ENCODE data around the gene MISP.

MISP gene

DNA sequence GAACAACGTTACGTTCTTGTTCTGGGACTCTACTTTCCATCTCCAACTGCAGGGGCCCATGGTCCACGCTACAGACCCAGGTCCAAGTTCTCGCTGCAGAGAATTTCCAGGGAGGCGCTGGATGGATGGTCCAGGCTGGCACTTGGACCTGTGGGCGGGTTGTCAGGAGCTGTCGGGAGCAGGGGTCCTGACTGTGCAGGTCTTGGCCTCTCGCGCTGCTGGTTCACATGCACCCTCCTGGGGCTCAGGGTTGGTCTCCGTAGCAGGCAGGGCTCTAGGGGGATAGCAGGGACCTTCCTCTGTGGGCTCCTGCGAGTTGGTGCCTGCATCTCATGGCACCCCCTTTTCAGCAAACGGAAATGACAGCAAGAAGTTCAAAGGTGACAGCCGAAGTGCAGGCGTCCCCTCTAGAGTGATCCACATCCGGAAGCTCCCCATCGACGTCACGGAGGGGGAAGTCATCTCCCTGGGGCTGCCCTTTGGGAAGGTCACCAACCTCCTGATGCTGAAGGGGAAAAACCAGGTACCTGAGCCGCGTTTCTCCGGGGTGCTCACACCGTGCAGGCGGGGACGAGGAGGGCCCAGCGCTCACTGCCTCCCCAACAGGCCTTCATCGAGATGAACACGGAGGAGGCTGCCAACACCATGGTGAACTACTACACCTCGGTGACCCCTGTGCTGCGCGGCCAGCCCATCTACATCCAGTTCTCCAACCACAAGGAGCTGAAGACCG, 52.9 kb downstream of the MISP start:
- no CpG with 5 or more reads among the region's 31 CpGs for WGBS (ENCODE audit: extremely low coverage, insufficient coverage, insufficient read length)
- no peak for DNase-seq
- H2AFZ ChIP-seq (ENCODE audit: insufficient read depth, low read length, poor library complexity) = no peak overlapping the region
- H3K18ac ChIP-seq (ENCODE audit: low read length) = no peak overlapping the region
- peaks cover 93 to 94% of the 10 kb centered on the region in 2 experiments for H3K36me3 ChIP-seq (ENCODE audit: control insufficient read depth in 1 of 2, insufficient read depth in 2 of 2, low read length in 2 of 2)
- no peak overlapping the region for H3K14ac ChIP-seq (ENCODE audit: low read length)
- H2BK12ac ChIP-seq (ENCODE audit: low read length) = no peak overlapping the region
- no peak overlapping the region for H3K9ac ChIP-seq (ENCODE audit: low read length)
- no peak overlapping the region for H3K4me2 ChIP-seq (ENCODE audit: low read length)
- H3K4me3 ChIP-seq (ENCODE audit: low read depth, low read length) = no peak overlapping the region
- H4K91ac ChIP-seq (ENCODE audit: low read depth, low read length) = no peak overlapping the region
- H4K12ac ChIP-seq (ENCODE audit: low read depth, low read length) = no peak overlapping the region
- no peak overlapping the region for H3K27ac ChIP-seq (ENCODE audit: low read depth, low read length)
- peaks cover 56% of the 10 kb centered on the region for H3K79me2 ChIP-seq (ENCODE audit: control insufficient read depth, insufficient read depth, low read length, poor library complexity)
- H3K4me1 ChIP-seq (ENCODE audit: control insufficient read depth in 1 of 2, insufficient read depth in 2 of 2, low read length in 2 of 2) = peaks cover 25 to 28% of the 10 kb centered on the region in 2 experiments
- H4K8ac ChIP-seq (ENCODE audit: low read depth, low read length) = no peak overlapping the region
- H3K4ac ChIP-seq (ENCODE audit: low read depth, low read length) = peak overlapping the region; percentile 97
- H3K27me3 ChIP-seq (ENCODE audit: insufficient read depth, low read length) = no peaks in the 10 kb centered on the region
- no peak overlapping the region for H3K23ac ChIP-seq (ENCODE audit: low read length)
- H3K9me3 ChIP-seq (ENCODE audit: insufficient read depth, low read depth, low read length) = peaks cover 3% of the 10 kb centered on the region
- H2BK5ac ChIP-seq (ENCODE audit: low read depth, low read length, poor library complexity) = no peak overlapping the region
- peaks cover 7% of the 10 kb centered on the region for H3K79me1 ChIP-seq (ENCODE audit: low read length)
- no peak overlapping the region for H2BK120ac ChIP-seq (ENCODE audit: insufficient read depth, low read length, poor library complexity)
- H2AK5ac ChIP-seq (ENCODE audit: low read length) = no peak overlapping the region

DNA sequence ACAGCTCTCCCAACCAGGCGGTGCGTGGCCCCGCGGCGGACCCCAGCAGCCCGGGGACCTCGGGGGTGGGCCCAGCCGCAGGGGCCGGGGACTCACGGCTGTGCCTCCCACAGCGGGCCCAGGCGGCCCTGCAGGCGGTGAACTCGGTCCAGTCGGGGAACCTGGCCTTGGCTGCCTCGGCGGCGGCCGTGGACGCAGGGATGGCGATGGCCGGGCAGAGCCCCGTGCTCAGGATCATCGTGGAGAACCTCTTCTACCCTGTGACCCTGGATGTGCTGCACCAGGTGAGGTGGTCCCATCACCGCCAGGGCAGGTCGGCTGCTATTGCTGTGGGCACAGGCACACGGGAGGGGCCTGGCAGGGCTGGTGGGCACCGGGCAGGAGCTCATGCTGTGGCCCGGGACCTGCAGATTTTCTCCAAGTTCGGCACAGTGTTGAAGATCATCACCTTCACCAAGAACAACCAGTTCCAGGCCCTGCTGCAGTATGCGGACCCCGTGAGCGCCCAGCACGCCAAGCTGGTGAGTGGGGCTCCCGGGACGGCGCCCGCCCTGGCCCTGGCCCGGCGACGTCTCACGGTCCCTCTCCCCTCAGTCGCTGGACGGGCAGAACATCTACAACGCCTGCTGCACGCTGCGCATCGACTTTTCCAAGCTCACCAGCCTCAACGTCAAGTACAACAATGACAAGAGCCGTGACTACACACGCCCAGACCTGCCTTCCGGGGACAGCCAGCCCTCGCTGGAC, 53.7 kb downstream of the MISP start:
- no peak overlapping the region for H2AK5ac ChIP-seq (ENCODE audit: low read length)
- no peak overlapping the region for H3K14ac ChIP-seq (ENCODE audit: low read length)
- peaks cover 95 to 96% of the 10 kb centered on the region in 2 experiments for H3K36me3 ChIP-seq (ENCODE audit: control insufficient read depth in 1 of 2, insufficient read depth in 2 of 2, low read length in 2 of 2)
- no peak overlapping the region for H4K12ac ChIP-seq (ENCODE audit: low read depth, low read length)
- peaks cover 22% of the 10 kb centered on the region in 2 experiments for H3K4me1 ChIP-seq (ENCODE audit: control insufficient read depth in 1 of 2, insufficient read depth in 2 of 2, low read length in 2 of 2)
- peak overlapping the region; percentile 97 for H3K4ac ChIP-seq (ENCODE audit: low read depth, low read length)
- H3K9ac ChIP-seq (ENCODE audit: low read length) = no peak overlapping the region
- H2BK12ac ChIP-seq (ENCODE audit: low read length) = no peak overlapping the region
- H3K18ac ChIP-seq (ENCODE audit: low read length) = no peak overlapping the region
- WGBS (ENCODE audit: extremely low coverage, insufficient coverage, insufficient read length) = no CpG with 5 or more reads among the region's 53 CpGs
- H4K8ac ChIP-seq (ENCODE audit: low read depth, low read length) = no peak overlapping the region
- H3K79me2 ChIP-seq (ENCODE audit: control insufficient read depth, insufficient read depth, low read length, poor library complexity) = peaks cover 49% of the 10 kb centered on the region
- no peak overlapping the region for H2AFZ ChIP-seq (ENCODE audit: insufficient read depth, low read length, poor library complexity)
- peaks cover 3% of the 10 kb centered on the region for H3K9me3 ChIP-seq (ENCODE audit: insufficient read depth, low read depth, low read length)
- DNase-seq = no peak
- H4K91ac ChIP-seq (ENCODE audit: low read depth, low read length) = no peak overlapping the region
- no peak overlapping the region for H2BK5ac ChIP-seq (ENCODE audit: low read depth, low read length, poor library complexity)
- H3K27ac ChIP-seq (ENCODE audit: low read depth, low read length) = no peak overlapping the region
- no peak overlapping the region for H3K4me3 ChIP-seq (ENCODE audit: low read depth, low read length)
- H3K4me2 ChIP-seq (ENCODE audit: low read length) = no peak overlapping the region
- H3K79me1 ChIP-seq (ENCODE audit: low read length) = peaks cover 2% of the 10 kb centered on the region
- H2BK120ac ChIP-seq (ENCODE audit: insufficient read depth, low read length, poor library complexity) = no peak overlapping the region
- no peak overlapping the region for H3K23ac ChIP-seq (ENCODE audit: low read length)
- no peaks in the 10 kb centered on the region for H3K27me3 ChIP-seq (ENCODE audit: insufficient read depth, low read length)

DNA sequence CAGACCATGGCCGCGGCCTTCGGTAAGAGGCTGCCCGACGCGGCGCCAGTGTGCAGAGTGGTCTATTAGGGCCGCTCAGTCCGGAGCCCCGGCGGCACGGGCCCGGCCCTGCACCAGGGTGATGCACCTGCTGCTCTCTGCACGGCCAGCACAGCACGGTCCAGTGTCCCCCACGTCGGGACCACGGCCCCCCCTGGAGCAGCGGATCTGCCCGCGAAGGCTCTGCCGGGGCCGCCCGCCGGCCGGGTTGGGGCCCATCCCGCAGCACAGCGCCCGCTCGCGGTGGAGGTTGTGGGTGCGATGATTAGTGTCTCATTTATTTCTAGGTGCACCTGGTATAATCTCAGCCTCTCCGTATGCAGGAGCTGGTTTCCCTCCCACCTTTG, 54.2 kb downstream of the MISP start:
- Histone ChIP-seq H4K12ac (ENCODE audit: low read depth, low read length) (no peak overlapping the region), H3K4me3 (ENCODE audit: low read depth, low read length) (no peak overlapping the region), H3K4me2 (ENCODE audit: low read length) (no peak overlapping the region), H3K23ac (ENCODE audit: low read length) (no peak overlapping the region), H2BK120ac (ENCODE audit: insufficient read depth, low read length, poor library complexity) (no peak overlapping the region), H4K91ac (ENCODE audit: low read depth, low read length) (no peak overlapping the region), H3K9ac (ENCODE audit: low read length) (no peak overlapping the region), H2AK5ac (ENCODE audit: low read length) (no peak overlapping the region), H3K14ac (ENCODE audit: low read length) (no peak overlapping the region), H2BK12ac (ENCODE audit: low read length) (no peak overlapping the region), H4K8ac (ENCODE audit: low read depth, low read length) (no peak overlapping the region), H3K79me2 (ENCODE audit: control insufficient read depth, insufficient read depth, low read length, poor library complexity) (peaks cover 46% of the 10 kb centered on the region), H2BK5ac (ENCODE audit: low read depth, low read length, poor library complexity) (no peak overlapping the region), H3K36me3 (ENCODE audit: control insufficient read depth in 1 of 2, insufficient read depth in 2 of 2, low read length in 2 of 2) (peaks cover 97 to 98% of the 10 kb centered on the region in 2 experiments), H3K27ac (ENCODE audit: low read depth, low read length) (no peak overlapping the region), H3K27me3 (ENCODE audit: insufficient read depth, low read length) (no peaks in the 10 kb centered on the region), H3K79me1 (ENCODE audit: low read length) (peaks cover 2% of the 10 kb centered on the region), H3K4ac (ENCODE audit: low read depth, low read length) (peak overlapping the region; percentile 97), H3K9me3 (ENCODE audit: insufficient read depth, low read depth, low read length) (peaks cover 3% of the 10 kb centered on the region), H3K18ac (ENCODE audit: low read length) (no peak overlapping the region), H2AFZ (ENCODE audit: insufficient read depth, low read length, poor library complexity) (no peak overlapping the region), H3K4me1 (ENCODE audit: control insufficient read depth in 1 of 2, insufficient read depth in 2 of 2, low read length in 2 of 2) (peaks cover 18 to 19% of the 10 kb centered on the region in 2 experiments)
- DNase-seq = no peak
- no CpG with 5 or more reads among the region's 33 CpGs for WGBS (ENCODE audit: extremely low coverage, insufficient coverage, insufficient read length)

DNA sequence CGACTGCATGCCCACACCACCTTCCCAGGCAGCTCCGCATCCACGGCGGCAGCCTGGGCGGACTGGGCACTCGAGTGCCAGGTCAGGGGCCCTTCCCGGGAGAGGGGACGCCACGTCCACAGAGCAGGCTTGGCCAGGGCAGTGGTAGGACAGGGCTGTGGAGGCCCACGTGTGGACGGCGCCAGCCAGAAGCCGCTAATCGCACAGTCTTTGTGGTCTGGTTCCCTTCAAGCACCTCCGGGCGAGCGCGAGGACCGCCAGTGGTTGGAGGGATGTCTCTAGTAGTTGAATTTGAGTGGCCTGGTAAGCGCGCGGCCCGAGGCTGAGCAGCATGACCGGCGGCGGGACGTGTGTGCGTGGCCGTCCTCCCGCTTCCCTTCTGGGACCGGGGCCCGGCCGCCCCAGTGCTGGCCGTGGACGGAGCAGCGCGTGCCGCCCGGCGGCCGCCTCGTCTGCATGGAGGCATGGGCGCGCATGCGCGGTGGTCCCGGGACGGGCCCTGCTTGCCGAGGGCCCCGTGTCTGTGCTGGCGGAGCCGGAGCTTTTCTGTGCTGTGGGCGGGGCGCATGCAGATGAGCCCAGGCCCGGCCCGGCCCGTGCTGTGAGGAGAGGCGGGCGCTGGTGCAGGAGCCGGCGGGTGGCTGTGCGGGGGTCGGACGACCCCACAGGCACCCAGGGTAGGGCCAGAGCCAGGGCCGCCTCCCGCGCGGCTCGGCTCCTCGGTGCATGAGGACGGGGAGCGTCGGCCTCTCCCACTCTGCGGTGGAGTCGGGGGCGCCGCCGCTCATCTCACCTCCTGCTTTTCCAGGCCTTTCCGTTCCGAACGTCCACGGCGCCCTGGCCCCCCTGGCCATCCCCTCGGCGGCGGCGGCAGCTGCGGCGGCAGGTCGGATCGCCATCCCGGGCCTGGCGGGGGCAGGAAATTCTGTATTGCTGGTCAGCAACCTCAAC, 55.0 kb downstream of the MISP start:
- Histone ChIP-seq H3K23ac (ENCODE audit: low read length) (no peak overlapping the region), H2BK5ac (ENCODE audit: low read depth, low read length, poor library complexity) (no peak overlapping the region), H4K91ac (ENCODE audit: low read depth, low read length) (no peak overlapping the region), H3K14ac (ENCODE audit: low read length) (no peak overlapping the region), H3K79me2 (ENCODE audit: control insufficient read depth, insufficient read depth, low read length, poor library complexity) (peaks cover 41% of the 10 kb centered on the region), H3K4me2 (ENCODE audit: low read length) (no peak overlapping the region), H3K4me3 (ENCODE audit: low read depth, low read length) (no peak overlapping the region), H3K4ac (ENCODE audit: low read depth, low read length) (peak overlapping the region; percentile 97), H2AK5ac (ENCODE audit: low read length) (no peak overlapping the region), H4K12ac (ENCODE audit: low read depth, low read length) (no peak overlapping the region), H3K18ac (ENCODE audit: low read length) (no peak overlapping the region), H2AFZ (ENCODE audit: insufficient read depth, low read length, poor library complexity) (no peak overlapping the region), H3K9ac (ENCODE audit: low read length) (no peak overlapping the region), H2BK120ac (ENCODE audit: insufficient read depth, low read length, poor library complexity) (no peak overlapping the region), H3K9me3 (ENCODE audit: insufficient read depth, low read depth, low read length) (peaks cover 3% of the 10 kb centered on the region), H3K79me1 (ENCODE audit: low read length) (no peaks in the 10 kb centered on the region), H3K27me3 (ENCODE audit: insufficient read depth, low read length) (no peaks in the 10 kb centered on the region), H3K36me3 (ENCODE audit: control insufficient read depth in 1 of 2, insufficient read depth in 2 of 2, low read length in 2 of 2) (peaks cover 99% of the 10 kb centered on the region in 2 experiments), H4K8ac (ENCODE audit: low read depth, low read length) (no peak overlapping the region), H3K27ac (ENCODE audit: low read depth, low read length) (no peak overlapping the region), H2BK12ac (ENCODE audit: low read length) (no peak overlapping the region), H3K4me1 (ENCODE audit: control insufficient read depth in 1 of 2, insufficient read depth in 2 of 2, low read length in 2 of 2) (peaks cover 12 to 13% of the 10 kb centered on the region in 2 experiments)
- no CpG with 5 or more reads among the region's 93 CpGs for WGBS (ENCODE audit: extremely low coverage, insufficient coverage, insufficient read length)
- DNase-seq = no peak

Measured in trophoblast cell (in vitro differentiated cells and primary cell).